Small intestine (tissue), 7 donors: ENCODE data around the gene CRKL. TPM values are rescaled to one million over a fixed set of nuclear protein-coding genes. Genes with fewer than 3 reads are reported as not detected.
"Not testable (repeated sequence)": the region's sequence is repeated elsewhere in the genome, so short reads cannot be mapped to it uniquely, and the experiment has no call there.

Experiments used
- DNase-seq, 2 donors: peaks; one replicate each; pipeline versions ENCODE4 v3.0.0 to v3.0.0-alpha.2; 2013
- FAIRE-seq: peaks from 2 replicates; lab custom pipeline; 2012; peaks lifted over from hg19 to GRCh38; lab: Jason Lieb, UNC
- H3K27ac ChIP-seq, 3 donors: one replicate each; pipeline ENCODE4 v1.5.1; 2013; ENCODE audit warnings: low read length in 2 of 3, mild to moderate bottlenecking in 2 of 3, control low read depth in 1 of 3, inconsistent platforms in 1 of 3, low read depth in 1 of 3, moderate library complexity in 1 of 3
- H3K27me3 ChIP-seq, 3 donors: one replicate each; pipeline ENCODE4 v1.6.1; 2013; ENCODE audit warnings: low read length in 3 of 3, inconsistent platforms in 1 of 3; ENCODE audit not compliant: control insufficient read depth in 3 of 3, insufficient read depth in 3 of 3
- H3K36me3 ChIP-seq, 3 donors: one replicate each; pipeline ENCODE4 v1.6.1; 2013; ENCODE audit warnings: low read length in 3 of 3, inconsistent platforms in 1 of 3, low read depth in 1 of 3, mild to moderate bottlenecking in 1 of 3, moderate library complexity in 1 of 3; ENCODE audit not compliant: control insufficient read depth in 3 of 3, insufficient read depth in 2 of 3
- H3K4me1 ChIP-seq, 3 donors: one replicate each; pipeline ENCODE4 v1.6.1; 2013; ENCODE audit warnings: low read length in 2 of 3, inconsistent platforms in 1 of 3, low read depth in 1 of 3, mild to moderate bottlenecking in 1 of 3, moderate library complexity in 1 of 3; ENCODE audit not compliant: control insufficient read depth in 3 of 3, insufficient read depth in 2 of 3
- H3K4me3 ChIP-seq, 3 donors: one replicate each; pipeline ENCODE4 v1.5.1; 2013; ENCODE audit warnings: low read length in 3 of 3, control low read depth in 1 of 3, inconsistent platforms in 1 of 3, low read depth in 1 of 3, mild to moderate bottlenecking in 1 of 3, moderate library complexity in 1 of 3
- H3K9me3 ChIP-seq, 2 donors: one replicate each; pipeline ENCODE4 v1.6.1; 2013; ENCODE audit warnings: low read depth in 1 of 2, low read length in 1 of 2; ENCODE audit not compliant: control insufficient read depth in 2 of 2, insufficient read depth in 1 of 2
- WGBS, 3 donors: extraction: QIAGEN DNeasy Blood & Tissue Kit; methylation state at CpG; one replicate each; pipeline ENCODE4 v1.1.7; 2013; 5-methylcytosine and 5-hydroxymethylcytosine counted together
- polyA plus RNA-seq, 4 donors: library from polyadenylated mRNA; stranded (reverse) in 3 of 4; unstranded in 1 of 4; fragments of 200-250 nt in 3 of 4; fragments of 120-200 nt in 1 of 4; gene quantifications; one replicate each; pipeline versions ENCODE4 v1.2.1 to v1.2.3, GENCODE V29; 2013
- donor health status: healthy with polysubstance abuse.
- donor health status: control.
- donor health status: control.
- donor health status: Bipolar disorder and iron deficiency.
- donor health status: healthy.

CRKL gene
- polyA plus RNA-seq, 4 donors: 18.6 to 57.8 (median 22.0) TPM

- FAIRE-seq: no peak
- Histone ChIP-seq H3K27me3 (peaks cover 0 to 2% (median 0%) of the 10 kb centered on the region in 3 donors), H3K4me1 (no peaks in the 10 kb centered on the region), H3K4me3 (no peak overlapping the region), H3K36me3 (no peaks in the 10 kb centered on the region), H3K27ac (no peak overlapping the region), H3K9me3 (no peaks in the 10 kb centered on the region)
- DNase-seq: no peak
- WGBS, 3 donors: 79 to 87% (median 83%) methylated on average over 7 of the region's 7 CpGs
Measured at GRCh38 chr22:20904008-20904979, 12.9 kb upstream of the CRKL start.

GRCh38 chr22:20904980-20905355 is 12.2 kb upstream of the CRKL start:
- no peak for DNase-seq
- Histone ChIP-seq H3K4me3 (no peak overlapping the region), H3K36me3 (no peaks in the 10 kb centered on the region), H3K27ac (no peak overlapping the region), H3K4me1 (no peaks in the 10 kb centered on the region), H3K27me3 (peaks cover 0 to 2% (median 0%) of the 10 kb centered on the region in 3 donors), H3K9me3 (no peaks in the 10 kb centered on the region)
- FAIRE-seq: no peak
- 60 to 77% (median 75%) methylated on average over 3 of the region's 3 CpGs for WGBS, 3 donors

DNA sequence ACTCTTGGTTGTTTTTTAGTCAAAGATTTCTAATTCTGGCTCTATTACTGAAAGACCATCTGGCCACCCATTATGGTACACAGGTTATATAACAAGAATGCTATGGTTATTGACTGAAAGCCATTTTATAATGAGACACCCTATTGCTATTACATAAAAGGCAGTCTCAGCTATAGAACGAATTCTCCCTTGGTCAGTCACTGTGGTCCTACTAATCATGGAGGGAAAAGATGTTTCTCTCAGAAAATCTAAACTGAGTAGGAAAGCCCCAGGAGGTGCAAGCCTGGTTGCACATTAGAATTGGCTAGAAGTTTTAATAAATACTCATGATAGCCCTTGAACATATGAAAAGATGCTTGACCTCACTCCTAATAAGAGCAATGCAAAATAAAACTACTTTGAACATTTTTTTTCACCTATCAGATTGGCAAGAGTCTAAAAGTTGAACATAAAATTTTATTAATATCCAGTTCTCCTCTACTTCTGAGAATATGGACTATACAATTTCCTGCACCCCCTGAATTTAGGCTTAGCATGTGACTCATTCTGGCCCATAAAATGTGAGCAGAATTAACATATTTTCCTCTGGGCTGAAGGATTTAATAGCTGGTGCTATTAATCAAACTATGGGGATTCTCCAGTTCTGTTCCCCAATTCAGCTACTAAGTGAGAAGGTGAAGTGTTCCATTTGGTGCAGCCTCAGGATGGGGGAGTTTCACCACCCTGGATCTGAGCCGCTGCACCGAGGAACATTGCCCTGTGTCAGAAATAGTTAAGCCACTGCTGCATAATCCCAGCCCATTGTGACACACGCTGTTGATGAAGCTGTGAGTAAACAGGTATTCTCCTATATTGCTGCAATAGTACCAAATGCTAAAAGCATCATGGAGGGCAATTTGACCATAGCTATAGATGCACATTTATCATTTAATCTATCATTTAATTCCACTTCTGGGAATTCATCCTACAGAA is 11.5 kb upstream of the CRKL start:
- Histone ChIP-seq H3K36me3 (no peaks in the 10 kb centered on the region), H3K4me1 (no peaks in the 10 kb centered on the region), H3K9me3 (no peaks in the 10 kb centered on the region), H3K27ac (no peak overlapping the region), H3K4me3 (no peak overlapping the region), H3K27me3 (peaks cover 0 to 2% (median 0%) of the 10 kb centered on the region in 3 donors)
- WGBS, 3 donors: 75 to 88% (median 84%) methylated on average over 4 of the region's 4 CpGs
- no peak for DNase-seq
- FAIRE-seq: no peak

DNA sequence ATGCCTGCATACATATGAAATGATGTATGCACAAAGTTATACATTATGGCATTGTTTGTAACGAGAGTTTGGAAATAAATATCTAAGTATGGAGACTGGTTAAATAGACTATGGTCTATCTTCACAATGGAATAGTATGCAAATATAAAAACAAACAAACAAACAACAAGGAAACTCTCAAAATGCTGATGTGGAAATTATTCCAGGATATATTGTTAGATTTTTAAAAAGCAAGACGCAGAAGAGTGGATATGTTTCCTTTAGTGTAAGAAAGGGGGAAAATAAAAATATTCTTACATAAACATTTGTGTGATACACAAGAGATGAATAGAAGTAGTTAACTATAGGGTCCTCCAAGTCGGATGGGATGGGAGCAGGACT is 10.8 kb upstream of the CRKL start:
- no peak for FAIRE-seq
- Histone ChIP-seq H3K36me3 (no peaks in the 10 kb centered on the region), H3K4me1 (no peaks in the 10 kb centered on the region), H3K27ac (no peak overlapping the region), H3K27me3 (peaks cover 0 to 2% (median 0%) of the 10 kb centered on the region in 3 donors), H3K4me3 (no peak overlapping the region), H3K9me3 (no peaks in the 10 kb centered on the region)
- no peak for DNase-seq
- WGBS, 3 donors: 85 to 86% (median 85%) methylated on average over 3 of the region's 3 CpGs

- H3K4me1 ChIP-seq, H3K27ac ChIP-seq, DNase-seq, H3K27me3 ChIP-seq, H3K4me3 ChIP-seq, FAIRE-seq, H3K9me3 ChIP-seq, H3K36me3 ChIP-seq: not testable (repeated sequence)
- WGBS, 3 donors: 87 to 96% (median 90%) methylated on average over 5 of the region's 5 CpGs
Measured at GRCh38 chr22:20908717-20909116, 8.5 kb upstream of the CRKL start.

GRCh38 chr22:20909543-20910303 is 7.5 kb upstream of the CRKL start:
- Histone ChIP-seq H3K36me3 (no peaks in the 10 kb centered on the region), H3K4me3 (no peak overlapping the region), H3K4me1 (no peaks in the 10 kb centered on the region), H3K9me3 (no peaks in the 10 kb centered on the region), H3K27ac (no peak overlapping the region), H3K27me3 (peaks cover 0 to 2% (median 0%) of the 10 kb centered on the region in 3 donors)
- DNase-seq (no peak), FAIRE-seq (no peak)
- WGBS, 3 donors: 65 to 74% (median 69%) methylated on average over 6 of the region's 6 CpGs

GRCh38 chr22:20912494-20912893 is 4.7 kb upstream of the CRKL start:
- peaks cover 0 to 11% (median 0%) of the 10 kb centered on the region in 3 donors for H3K4me1 ChIP-seq
- H3K36me3 ChIP-seq: no peaks in the 10 kb centered on the region
- H3K4me3 ChIP-seq: no peak overlapping the region
- no peaks in the 10 kb centered on the region for H3K27me3 ChIP-seq
- H3K27ac ChIP-seq: no peak overlapping the region
- 89 to 94% (median 90%) methylated on average over 6 of the region's 6 CpGs for WGBS, 3 donors
- DNase-seq (no peak), FAIRE-seq (no peak)
- H3K9me3 ChIP-seq: no peaks in the 10 kb centered on the region
